Ishikawa (cell line): ENCODE data around the gene KRTAP10-5.

Source experiments
- CEBPB ChIP-seq: IDR thresholded peaks from 2 replicates; pipeline ENCODE4 v1.6.1; 2012
- TCF12 ChIP-seq: IDR thresholded peaks from 2 replicates; pipeline ENCODE4 v1.6.1; 2012; ENCODE audit warnings: low read depth
- YY1 ChIP-seq: IDR thresholded peaks from 2 replicates; pipeline ENCODE4 v1.6.1; 2012; ENCODE audit warnings: low read depth

GRCh38 chr21:44583800-44584147 is 3.4 kb upstream of the KRTAP10-5 start:
- TF ChIP-seq CEBPB (no peak), TCF12 (no peak), YY1 (no peak)
